Glutamatergic neuron (in vitro differentiated cells): ENCODE results near the gene PRR7. TPM values are rescaled to one million over a fixed set of nuclear protein-coding genes. Genes with fewer than 3 reads are reported as not detected.
A peak's percentile ranks its signal among the peaks of the same experiment; 100 is the strongest.

ENCODE experiments used
- DNase-seq: peaks from one replicate; pipeline ENCODE4 v3.0.0; 2022
- H3K27ac Mint-ChIP-seq: one replicate; pipeline ENCODE4 v1.8.0; 2020; ENCODE audit warnings: mild to moderate bottlenecking, mixed read lengths, inconsistent platforms; ENCODE audit not compliant: unreplicated experiment
- H3K27me3 Mint-ChIP-seq: one replicate; pipeline ENCODE4 v1.8.0; 2020; ENCODE audit warnings: mild to moderate bottlenecking, moderate library complexity, mixed read lengths, inconsistent platforms; ENCODE audit not compliant: unreplicated experiment
- H3K36me3 Mint-ChIP-seq: one replicate; pipeline ENCODE4 v1.8.0; 2020; ENCODE audit warnings: mild to moderate bottlenecking, mixed read lengths, inconsistent platforms; ENCODE audit not compliant: unreplicated experiment
- H3K4me1 Mint-ChIP-seq: one replicate; pipeline ENCODE4 v1.8.0; 2020; ENCODE audit warnings: mild to moderate bottlenecking, low read depth, mixed read lengths, inconsistent platforms; ENCODE audit not compliant: unreplicated experiment
- H3K4me3 Mint-ChIP-seq: one replicate; pipeline ENCODE4 v1.8.0; 2020; ENCODE audit warnings: mild to moderate bottlenecking, mixed read lengths, inconsistent platforms; ENCODE audit not compliant: unreplicated experiment
- H3K9me3 Mint-ChIP-seq: one replicate; pipeline ENCODE4 v1.8.0; 2020; ENCODE audit warnings: mild to moderate bottlenecking, moderate library complexity, mixed read lengths, inconsistent platforms; ENCODE audit not compliant: unreplicated experiment
- long read RNA-seq: library from polyadenylated mRNA; unstranded; transcript quantifications from one replicate; pipeline ENCODE4 v2.0.0, GENCODE V29; 2020; ENCODE audit not compliant: unreplicated experiment
- total RNA-seq: library from RNA; stranded (reverse); fragmentation: NEBNext Ultra II Directional; extraction: Animal tissue kit (Norgen Biotek cat#: 25700); gene quantifications from one replicate; pipeline ENCODE4 v1.2.1, GENCODE V29; 2021; ENCODE audit not compliant: unreplicated experiment
- TF ChIP-seq, protein P1 (sequence below): fragments of 200-600 bp; sonication (generic); IDR thresholded peaks from one replicate; pipeline ENCODE4 v1.5.0; 2021; ENCODE audit not compliant: partially characterized antibody, unreplicated experiment

Gene PRR7, protein sequence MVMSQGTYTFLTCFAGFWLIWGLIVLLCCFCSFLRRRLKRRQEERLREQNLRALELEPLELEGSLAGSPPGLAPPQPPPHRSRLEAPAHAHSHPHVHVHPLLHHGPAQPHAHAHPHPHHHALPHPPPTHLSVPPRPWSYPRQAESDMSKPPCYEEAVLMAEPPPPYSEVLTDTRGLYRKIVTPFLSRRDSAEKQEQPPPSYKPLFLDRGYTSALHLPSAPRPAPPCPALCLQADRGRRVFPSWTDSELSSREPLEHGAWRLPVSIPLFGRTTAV
- 4.1 TPM for total RNA-seq
- long read RNA-seq, partial matches to known transcripts = 0 of 1 reads
- long read RNA-seq, other reads (novel, unspliced or antisense) = 1 of 1 reads

DNA sequence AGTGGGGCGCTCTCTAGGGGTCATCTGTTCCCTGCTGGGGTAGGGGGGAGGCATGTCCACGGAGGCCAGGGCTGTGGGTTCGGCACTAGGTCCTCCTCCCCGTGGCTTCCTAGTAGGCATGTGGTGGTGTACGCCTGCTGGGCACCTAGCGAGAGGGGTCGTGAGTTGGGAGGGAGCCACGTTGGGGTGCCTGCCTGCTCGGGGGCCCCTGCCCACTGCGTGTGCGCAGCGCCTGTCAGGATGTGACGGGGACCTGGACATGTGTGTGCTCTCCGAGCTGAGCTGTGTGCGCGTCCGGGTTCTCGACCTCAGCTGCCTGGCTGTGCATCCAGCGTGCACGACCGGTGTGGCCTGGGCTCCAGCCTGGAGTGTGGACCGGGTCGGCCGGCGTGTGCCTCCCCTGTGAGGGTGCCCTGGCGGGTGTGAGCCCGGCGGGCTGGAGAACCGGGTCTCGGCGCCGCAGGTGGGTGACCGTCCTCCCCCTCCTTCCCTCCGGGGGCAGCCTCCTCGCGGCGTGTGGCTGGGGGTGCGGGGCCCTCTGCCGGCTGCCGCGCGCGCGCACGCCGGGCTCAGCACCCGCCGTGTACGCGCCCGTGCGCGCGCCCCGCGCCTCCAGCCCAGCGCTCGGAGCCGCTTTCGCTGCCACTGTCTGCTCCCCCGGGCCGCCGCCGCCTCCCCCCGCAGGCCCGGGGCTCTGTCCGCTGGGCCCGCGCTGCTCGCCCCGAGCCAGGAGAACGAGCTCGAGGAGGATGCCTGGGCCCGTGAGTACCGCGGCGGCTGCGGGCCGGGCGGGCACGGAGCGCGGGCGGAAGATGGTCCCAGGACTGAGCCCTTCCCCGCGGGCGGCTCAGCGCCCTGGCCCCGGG, at the start of gene PRR7:
PRR7 (plus strand) TSS at position 615 of the 866 bp plus-strand sequence. CDS start 8,254 bp downstream, outside the sequence.
- H3K9me3 Mint-ChIP-seq = peaks cover 23% of the 10 kb centered on the region
- TF ChIP-seq, protein P1, sequence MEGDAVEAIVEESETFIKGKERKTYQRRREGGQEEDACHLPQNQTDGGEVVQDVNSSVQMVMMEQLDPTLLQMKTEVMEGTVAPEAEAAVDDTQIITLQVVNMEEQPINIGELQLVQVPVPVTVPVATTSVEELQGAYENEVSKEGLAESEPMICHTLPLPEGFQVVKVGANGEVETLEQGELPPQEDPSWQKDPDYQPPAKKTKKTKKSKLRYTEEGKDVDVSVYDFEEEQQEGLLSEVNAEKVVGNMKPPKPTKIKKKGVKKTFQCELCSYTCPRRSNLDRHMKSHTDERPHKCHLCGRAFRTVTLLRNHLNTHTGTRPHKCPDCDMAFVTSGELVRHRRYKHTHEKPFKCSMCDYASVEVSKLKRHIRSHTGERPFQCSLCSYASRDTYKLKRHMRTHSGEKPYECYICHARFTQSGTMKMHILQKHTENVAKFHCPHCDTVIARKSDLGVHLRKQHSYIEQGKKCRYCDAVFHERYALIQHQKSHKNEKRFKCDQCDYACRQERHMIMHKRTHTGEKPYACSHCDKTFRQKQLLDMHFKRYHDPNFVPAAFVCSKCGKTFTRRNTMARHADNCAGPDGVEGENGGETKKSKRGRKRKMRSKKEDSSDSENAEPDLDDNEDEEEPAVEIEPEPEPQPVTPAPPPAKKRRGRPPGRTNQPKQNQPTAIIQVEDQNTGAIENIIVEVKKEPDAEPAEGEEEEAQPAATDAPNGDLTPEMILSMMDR = no peak
- peaks cover 15% of the 10 kb centered on the region for H3K4me1 Mint-ChIP-seq
- peak within 1 kb of the TSS; percentile 73 for H3K4me3 Mint-ChIP-seq
- peak within 1 kb of the TSS; percentile 71 for H3K27ac Mint-ChIP-seq
- peaks cover 26% of the 10 kb centered on the region for H3K27me3 Mint-ChIP-seq
- no peaks in the 10 kb centered on the region for H3K36me3 Mint-ChIP-seq
- peak; percentile 68 for DNase-seq

DNA sequence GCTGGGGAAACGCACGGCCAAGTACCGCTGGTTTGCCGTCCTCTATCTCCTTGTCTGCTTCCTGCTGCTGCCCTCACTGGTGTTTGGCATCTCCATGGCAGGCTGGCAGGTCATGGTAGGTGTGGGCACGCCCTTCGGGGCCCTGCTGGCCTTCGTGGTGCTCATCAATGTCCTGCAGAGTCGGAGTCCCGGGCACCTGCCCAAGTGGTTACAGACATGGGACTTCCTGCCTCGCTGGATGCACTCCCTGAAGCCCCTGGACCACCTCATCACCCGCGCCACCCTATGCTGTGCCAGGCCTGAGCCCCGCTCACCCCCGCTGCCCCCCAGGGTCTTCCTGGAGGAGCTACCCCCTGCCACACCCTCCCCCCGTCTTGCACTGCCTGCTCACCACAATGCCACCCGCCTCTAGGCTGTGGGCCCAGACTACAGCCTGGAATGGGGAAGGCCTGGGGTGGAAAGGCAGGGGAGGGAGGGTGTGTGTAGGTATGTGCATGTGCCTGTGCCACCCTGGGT, 48.7 kb upstream of the PRR7 start:
- Mint-ChIP-seq H3K27me3 (peaks cover 7% of the 10 kb centered on the region), H3K9me3 (peaks cover 7% of the 10 kb centered on the region), H3K4me1 (peaks cover 2% of the 10 kb centered on the region), H3K36me3 (no peaks in the 10 kb centered on the region), H3K4me3 (no peak overlapping the region), H3K27ac (no peak overlapping the region)
- TF ChIP-seq, protein P1 = no peak
- no peak for DNase-seq

DNA sequence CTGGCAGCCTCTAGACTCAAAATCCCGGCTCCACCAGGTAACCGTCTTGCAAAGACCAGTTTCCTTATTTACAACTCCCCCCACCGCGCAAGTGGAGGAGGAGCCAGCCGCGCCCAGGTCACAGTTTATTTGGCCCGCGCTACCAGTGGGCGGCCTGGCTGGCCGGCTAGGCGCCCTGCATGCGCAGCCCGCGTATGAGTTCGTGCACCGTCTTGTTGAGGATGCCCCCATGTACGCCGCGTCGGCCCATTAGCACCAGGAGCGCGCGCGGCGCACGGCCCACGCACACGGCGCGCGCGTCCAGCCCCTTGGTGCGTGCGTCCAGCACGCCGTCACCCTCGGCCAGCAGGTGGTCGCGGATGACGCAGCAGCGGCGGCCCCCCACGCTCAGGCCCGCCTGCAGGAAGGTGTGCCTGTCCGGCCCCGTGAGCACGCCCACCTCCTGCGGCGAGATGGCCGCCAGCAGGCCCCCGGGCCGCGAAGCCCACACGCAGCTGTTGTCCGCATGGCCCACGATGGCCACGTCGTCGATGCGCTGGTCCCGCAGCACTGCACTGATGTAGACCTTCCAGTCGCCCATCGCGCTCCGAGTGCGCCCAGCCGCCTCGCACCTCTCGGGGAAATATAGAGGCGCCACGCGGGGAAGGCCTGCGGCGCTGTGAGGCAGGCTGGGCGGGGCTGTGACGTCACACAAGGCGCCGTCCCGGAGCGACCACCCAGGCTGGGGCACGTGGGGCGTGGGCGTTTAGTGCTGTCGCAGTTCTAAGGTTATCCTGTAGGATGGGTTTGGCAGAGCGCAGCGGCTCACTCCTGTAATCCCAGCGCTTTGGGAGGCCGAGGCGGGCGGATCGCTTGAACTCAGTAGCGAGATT, 46.4 kb upstream of the PRR7 start, which contains the start of gene PFN3:
PFN3 (minus strand) TSS at position 665 of the 872 bp plus-strand sequence; CDS start at position 580, 85 bp downstream.
- no peaks in the 10 kb centered on the region for H3K36me3 Mint-ChIP-seq
- no peak within 1 kb of the TSS for H3K27ac Mint-ChIP-seq
- TF ChIP-seq, protein P1 = no peak
- peaks cover 4% of the 10 kb centered on the region for H3K4me1 Mint-ChIP-seq
- peaks cover 9% of the 10 kb centered on the region for H3K27me3 Mint-ChIP-seq
- peak; percentile 53 for DNase-seq
- no peak within 1 kb of the TSS for H3K4me3 Mint-ChIP-seq
- H3K9me3 Mint-ChIP-seq = peaks cover 7% of the 10 kb centered on the region

DNA sequence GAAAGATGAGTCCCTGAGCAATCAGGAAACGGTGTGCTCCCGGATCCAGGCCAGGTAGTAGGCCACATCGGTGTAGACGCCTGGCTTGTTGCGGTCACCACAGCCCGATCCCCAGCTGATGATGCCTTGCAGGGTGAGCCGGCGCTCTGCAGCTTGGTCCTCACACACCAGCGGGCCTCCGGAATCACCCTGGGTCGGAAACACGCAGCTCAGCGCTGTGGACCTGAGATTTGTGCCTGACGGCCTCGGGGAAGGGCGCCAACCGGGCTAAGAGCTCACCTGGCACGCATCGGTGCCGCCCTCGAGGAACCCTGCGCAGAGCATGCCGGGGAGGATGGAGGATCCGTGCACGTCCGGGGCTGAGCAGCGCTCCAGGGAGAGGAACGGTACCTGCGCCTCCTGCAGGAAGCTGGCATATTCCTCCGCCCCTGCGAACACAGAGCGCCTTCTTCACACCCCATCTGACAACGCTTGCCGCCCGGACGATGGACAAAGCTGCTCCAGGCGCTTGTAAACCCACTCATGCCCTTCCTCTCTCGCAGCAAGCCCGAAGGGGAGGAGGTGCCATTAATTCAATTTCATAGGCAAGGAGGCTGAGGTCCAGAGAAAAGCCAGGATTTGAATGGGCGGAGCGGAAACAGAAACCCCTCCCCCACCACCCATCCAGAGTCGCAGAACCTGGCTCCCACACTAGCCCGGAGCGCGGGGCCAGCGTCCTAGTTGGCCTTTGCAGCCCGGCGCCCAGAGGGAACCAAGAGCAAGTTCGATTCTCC, 44.2 kb upstream of the PRR7 start:
- Mint-ChIP-seq H3K27me3 (peaks cover 9% of the 10 kb centered on the region), H3K27ac (peak overlapping the region; percentile 90), H3K4me3 (peak overlapping the region; percentile 92), H3K4me1 (peaks cover 4% of the 10 kb centered on the region), H3K9me3 (peaks cover 6% of the 10 kb centered on the region), H3K36me3 (no peaks in the 10 kb centered on the region)
- TF ChIP-seq, protein P1 = peak; percentile 23
- DNase-seq = peak; percentile 82
